COLO668 (cell line): Measurements from ENCODE around the gene LCE2D.

Experiments
- DNase-seq: peaks from one replicate; lab custom pipeline; 2025; ENCODE audit not compliant: unreplicated experiment; lab: John Stamatoyannopoulos, UW

LCE2D gene

GRCh38 chr1:152697701-152698600 is 34.8 kb downstream of the LCE2D start, which contains the start of gene LCE2A:
Gene LCE2A, plus strand, starts transcription at chr1:152698345. Its CDS starts 557 bp downstream, at chr1:152698902.
- DNase-seq, result no peak

- DNase-seq, result no peak
Observed at GRCh38 chr1:152699746-152700145, 36.6 kb downstream of the LCE2D start.

GRCh38 chr1:152707860-152708259 is 44.7 kb downstream of the LCE2D start, which contains the start of gene LCE4A:
Gene LCE4A, plus strand, starts transcription at chr1:152708160. Its CDS starts 916 bp downstream, at chr1:152709076.
- DNase-seq, result no peak
